ENCODE measurements around the gene AFF4.

AFF4 gene

GRCh38 chr5:132898094-132898493 lies 65.3 kb downstream of the AFF4 start:
- no peak overlapping the region for H3K4me3 ChIP-seq (ENCODE audit: low read length)
- no peak for DNase-seq (ENCODE audit: low read depth)
- TF ChIP-seq CTCF (IDR thresholded peaks at IDR 0.05; ENCODE audit: insufficient read depth, low read depth, low read length, missing control alignments) = no peak

GRCh38 chr5:132896685-132897084 lies 66.7 kb downstream of the AFF4 start:
- H3K4me3 ChIP-seq (ENCODE audit: low read length) = no peak overlapping the region
- TF ChIP-seq CTCF (IDR thresholded peaks at IDR 0.05; ENCODE audit: insufficient read depth, low read depth, low read length, missing control alignments) = no peak
- no peak for DNase-seq (ENCODE audit: low read depth)

GRCh38 chr5:132895719-132896305 lies 67.6 kb downstream of the AFF4 start:
- no peak for TF ChIP-seq CTCF (IDR thresholded peaks at IDR 0.05; ENCODE audit: insufficient read depth, low read depth, low read length, missing control alignments)
- H3K4me3 ChIP-seq (ENCODE audit: low read length) = no peak overlapping the region
- DNase-seq (ENCODE audit: low read depth) = no peak

- TF ChIP-seq CTCF (IDR thresholded peaks at IDR 0.05; ENCODE audit: insufficient read depth, low read depth, low read length, missing control alignments) = no peak
- H3K4me3 ChIP-seq (ENCODE audit: low read length) = no peak overlapping the region
- DNase-seq (ENCODE audit: low read depth) = no peak
Observed at GRCh38 chr5:132890817-132891216, 72.6 kb downstream of the AFF4 start.

- TF ChIP-seq CTCF (IDR thresholded peaks at IDR 0.05; ENCODE audit: insufficient read depth, low read depth, low read length, missing control alignments) = no peak
- no peak for DNase-seq (ENCODE audit: low read depth)
- no peak overlapping the region for H3K4me3 ChIP-seq (ENCODE audit: low read length)
Observed at GRCh38 chr5:132889501-132889900, 73.9 kb downstream of the AFF4 start.

GRCh38 chr5:132887283-132887682 lies 76.2 kb downstream of the AFF4 start:
- no peak for TF ChIP-seq CTCF (IDR thresholded peaks at IDR 0.05; ENCODE audit: insufficient read depth, low read depth, low read length, missing control alignments)
- no peak for DNase-seq (ENCODE audit: low read depth)
- no peak overlapping the region for H3K4me3 ChIP-seq (ENCODE audit: low read length)

GRCh38 chr5:132886064-132886823 lies 77.2 kb downstream of the AFF4 start:
- no peak for TF ChIP-seq CTCF (IDR thresholded peaks at IDR 0.05; ENCODE audit: insufficient read depth, low read depth, low read length, missing control alignments)
- H3K4me3 ChIP-seq (ENCODE audit: low read length) = no peak overlapping the region
- DNase-seq (ENCODE audit: low read depth) = no peak
